HepG2 (cell line): ENCODE data around the gene HCK. TPM values are rescaled to one million over a fixed set of nuclear protein-coding genes. Genes with fewer than 3 reads are reported as not detected.
A peak's percentile ranks its signal among the peaks of the same experiment; 100 is the strongest.

Experiments
- ATRX ChIP-seq: sonication (generic); formaldehyde crosslinking; IDR thresholded peaks from 2 replicates; pipeline ENCODE4 v1.4.0; 2020; ENCODE audit warnings: missing genetic modification reagents, borderline replicate concordance
- DPF2 ChIP-seq: sonication (generic); formaldehyde crosslinking; IDR thresholded peaks from 2 replicates; pipeline ENCODE4 v1.4.0; 2020; ENCODE audit warnings: mild to moderate bottlenecking, low read depth, missing genetic modification reagents, borderline replicate concordance
- GATAD2A ChIP-seq: IDR thresholded peaks from 2 replicates; pipeline ENCODE4 v1.6.1; 2016
- GTF2F1 ChIP-seq: fragments of 150-350 bp; IDR thresholded peaks from 2 replicates; pipeline ENCODE4 v1.6.1; 2014; ENCODE audit warnings: low read length
- HCFC1 ChIP-seq: fragments of 150-350 bp; IDR thresholded peaks from 2 replicates; pipeline ENCODE4 v1.6.1; 2014; ENCODE audit warnings: low read depth, low read length
- HDAC1 ChIP-seq: sonication (generic); formaldehyde crosslinking; IDR thresholded peaks from 2 replicates; pipeline ENCODE4 v1.5.1; 2020; ENCODE audit warnings: mild to moderate bottlenecking, missing genetic modification reagents
- HNRNPLL ChIP-seq: fragments of 200-400 bp; formaldehyde crosslinking; IDR thresholded peaks from 2 replicates; pipeline ENCODE4 v1.6.1; 2017; ENCODE audit warnings: mild to moderate bottlenecking, low read depth, low read length; ENCODE audit not compliant: poor library complexity, severe bottlenecking
- KDM6A ChIP-seq: IDR thresholded peaks from 2 replicates; pipeline ENCODE4 v1.6.1; 2016; ENCODE audit warnings: low read depth
- MAX ChIP-seq: IDR thresholded peaks from 2 replicates; pipeline ENCODE4 v1.6.1; 2012; ENCODE audit warnings: inconsistent platforms
- MED1 ChIP-seq: sonication (generic); formaldehyde crosslinking; IDR thresholded peaks from 2 replicates; pipeline ENCODE4 v1.4.0; 2020; ENCODE audit warnings: missing genetic modification reagents
- MIXL1 ChIP-seq: IDR thresholded peaks from 2 replicates; pipeline ENCODE4 v1.6.1; 2016
- NCOA1 ChIP-seq: sonication (generic); formaldehyde crosslinking; IDR thresholded peaks from 2 replicates; pipeline ENCODE4 v1.9.0; 2021; ENCODE audit warnings: missing genetic modification reagents
- SMARCE1 ChIP-seq: fragments of 450-650 bp; IDR thresholded peaks from 2 replicates; pipeline ENCODE4 v1.6.1; 2017; ENCODE audit warnings: borderline replicate concordance
- TMF1 ChIP-seq: sonication (generic); formaldehyde crosslinking; IDR thresholded peaks from 2 replicates; pipeline ENCODE4 v1.8.1; 2022; ENCODE audit warnings: low read depth, missing genetic modification reagents
- ZBTB38 ChIP-seq: sonication (generic); formaldehyde crosslinking; IDR thresholded peaks from 2 replicates; pipeline ENCODE4 v1.5.1; 2020; ENCODE audit warnings: mild to moderate bottlenecking, missing genetic modification reagents
- ZNF232 ChIP-seq: sonication (generic); formaldehyde crosslinking; IDR thresholded peaks from 2 replicates; pipeline ENCODE4 v1.4.0; 2020; ENCODE audit warnings: missing genetic modification reagents, borderline replicate concordance
- ZNF30 ChIP-seq: sonication (generic); formaldehyde crosslinking; IDR thresholded peaks from 2 replicates; pipeline ENCODE4 v1.5.0; 2020; ENCODE audit warnings: mild to moderate bottlenecking, missing genetic modification reagents
- ZNF558 ChIP-seq: sonication (generic); formaldehyde crosslinking; IDR thresholded peaks from 2 replicates; pipeline ENCODE4 v1.9.0; 2022; ENCODE audit warnings: mild to moderate bottlenecking, missing genetic modification reagents, borderline replicate concordance
- ZNF792 ChIP-seq: IDR thresholded peaks from 2 replicates; pipeline ENCODE4 v1.6.1; 2016
- polyA plus RNA-seq, 8 experiments: library from polyadenylated mRNA; depleted of rRNA in 3 of 8; stranded (reverse) in 7 of 8; unstranded in 1 of 8; fragments of >200 nt; fragmentation: Illumina TruSeq in 4 of 8; extraction: Trizol in 4 of 8; gene quantifications; 2 replicates each; pipeline versions ENCODE4 v1.2.1 to v1.2.3, GENCODE V29; 2011 to 2016; ENCODE audit warnings: low read depth in 4 of 8, missing spikeins in 1 of 8, mixed read lengths in 1 of 8; ENCODE audit not compliant: insufficient read depth in 1 of 8
- total RNA-seq, 5 experiments: library from RNA; depleted of rRNA; stranded (reverse); fragments of >200 nt; fragmentation: Illumina TruSeq; extraction: Trizol; gene quantifications; 2 replicates each; pipeline ENCODE4 v1.2.3, GENCODE V29; 2016; ENCODE audit warnings: low read depth in 1 of 5
- TF ChIP-seq, protein P1 (sequence below): sonication (generic); formaldehyde crosslinking; IDR thresholded peaks from 2 replicates; pipeline ENCODE4 v1.4.0; 2020; ENCODE audit warnings: missing genetic modification reagents
- TF ChIP-seq, protein P2 (sequence below): sonication (generic); formaldehyde crosslinking; conservative IDR thresholded peaks from 2 replicates; pipeline ENCODE4 v1.4.0; 2020; ENCODE audit warnings: mild to moderate bottlenecking, missing genetic modification reagents, moderate library complexity
- TF ChIP-seq, protein P3 (sequence below): IDR thresholded peaks from 2 replicates; pipeline ENCODE4 v1.6.1; 2018; ENCODE audit warnings: missing genetic modification reagents
- TF ChIP-seq, protein P4 (sequence below): sonication (generic); formaldehyde crosslinking; conservative IDR thresholded peaks from 2 replicates; pipeline ENCODE4 v1.8.0; 2022; ENCODE audit warnings: missing genetic modification reagents

HCK gene
- total and polyA plus RNA-seq, 2 of the 13 experiments (the other 11 are each of a cell fraction or from before 2014, with no cell fraction given), result 0.04 TPM; not detected in 1

- TF ChIP-seq ZBTB38 (CRISPR knock-in tag), result peak; percentile 92
- TF ChIP-seq DPF2 (CRISPR knock-in tag), result no peak
- TF ChIP-seq, protein P1, sequence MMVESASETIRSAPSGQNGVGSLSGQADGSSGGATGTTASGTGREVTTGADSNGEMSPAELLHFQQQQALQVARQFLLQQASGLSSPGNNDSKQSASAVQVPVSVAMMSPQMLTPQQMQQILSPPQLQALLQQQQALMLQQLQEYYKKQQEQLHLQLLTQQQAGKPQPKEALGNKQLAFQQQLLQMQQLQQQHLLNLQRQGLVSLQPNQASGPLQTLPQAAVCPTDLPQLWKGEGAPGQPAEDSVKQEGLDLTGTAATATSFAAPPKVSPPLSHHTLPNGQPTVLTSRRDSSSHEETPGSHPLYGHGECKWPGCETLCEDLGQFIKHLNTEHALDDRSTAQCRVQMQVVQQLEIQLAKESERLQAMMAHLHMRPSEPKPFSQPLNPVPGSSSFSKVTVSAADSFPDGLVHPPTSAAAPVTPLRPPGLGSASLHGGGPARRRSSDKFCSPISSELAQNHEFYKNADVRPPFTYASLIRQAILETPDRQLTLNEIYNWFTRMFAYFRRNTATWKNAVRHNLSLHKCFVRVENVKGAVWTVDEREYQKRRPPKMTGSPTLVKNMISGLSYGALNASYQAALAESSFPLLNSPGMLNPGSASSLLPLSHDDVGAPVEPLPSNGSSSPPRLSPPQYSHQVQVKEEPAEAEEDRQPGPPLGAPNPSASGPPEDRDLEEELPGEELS (CRISPR knock-in tag), result peak; percentile 74
- TF ChIP-seq MED1 (CRISPR knock-in tag), result peak; percentile 88
- peak; percentile 61; the same call in 1 of the 2 replicates for TF ChIP-seq ZNF30 (CRISPR knock-in tag)
- peak; percentile 96 for TF ChIP-seq ZNF232
- TF ChIP-seq ATRX, result no peak
- TF ChIP-seq TMF1, result 0 out of 2 replicates have a peak, but pooled peaks have one; percentile 13
- peak; percentile 86 for TF ChIP-seq NCOA1 (CRISPR knock-in tag)
- TF ChIP-seq, protein P2, sequence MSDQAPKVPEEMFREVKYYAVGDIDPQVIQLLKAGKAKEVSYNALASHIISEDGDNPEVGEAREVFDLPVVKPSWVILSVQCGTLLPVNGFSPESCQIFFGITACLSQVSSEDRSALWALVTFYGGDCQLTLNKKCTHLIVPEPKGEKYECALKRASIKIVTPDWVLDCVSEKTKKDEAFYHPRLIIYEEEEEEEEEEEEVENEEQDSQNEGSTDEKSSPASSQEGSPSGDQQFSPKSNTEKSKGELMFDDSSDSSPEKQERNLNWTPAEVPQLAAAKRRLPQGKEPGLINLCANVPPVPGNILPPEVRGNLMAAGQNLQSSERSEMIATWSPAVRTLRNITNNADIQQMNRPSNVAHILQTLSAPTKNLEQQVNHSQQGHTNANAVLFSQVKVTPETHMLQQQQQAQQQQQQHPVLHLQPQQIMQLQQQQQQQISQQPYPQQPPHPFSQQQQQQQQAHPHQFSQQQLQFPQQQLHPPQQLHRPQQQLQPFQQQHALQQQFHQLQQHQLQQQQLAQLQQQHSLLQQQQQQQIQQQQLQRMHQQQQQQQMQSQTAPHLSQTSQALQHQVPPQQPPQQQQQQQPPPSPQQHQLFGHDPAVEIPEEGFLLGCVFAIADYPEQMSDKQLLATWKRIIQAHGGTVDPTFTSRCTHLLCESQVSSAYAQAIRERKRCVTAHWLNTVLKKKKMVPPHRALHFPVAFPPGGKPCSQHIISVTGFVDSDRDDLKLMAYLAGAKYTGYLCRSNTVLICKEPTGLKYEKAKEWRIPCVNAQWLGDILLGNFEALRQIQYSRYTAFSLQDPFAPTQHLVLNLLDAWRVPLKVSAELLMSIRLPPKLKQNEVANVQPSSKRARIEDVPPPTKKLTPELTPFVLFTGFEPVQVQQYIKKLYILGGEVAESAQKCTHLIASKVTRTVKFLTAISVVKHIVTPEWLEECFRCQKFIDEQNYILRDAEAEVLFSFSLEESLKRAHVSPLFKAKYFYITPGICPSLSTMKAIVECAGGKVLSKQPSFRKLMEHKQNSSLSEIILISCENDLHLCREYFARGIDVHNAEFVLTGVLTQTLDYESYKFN (CRISPR knock-in tag), result peak; percentile 67
- peak; percentile 51; the same call in 1 of the 2 replicates for TF ChIP-seq GTF2F1
- peak; percentile 96 for TF ChIP-seq HDAC1 (CRISPR knock-in tag)
- peak; percentile 88 for TF ChIP-seq HCFC1
- peak; percentile 58 for TF ChIP-seq HNRNPLL
- TF ChIP-seq, protein P3, sequence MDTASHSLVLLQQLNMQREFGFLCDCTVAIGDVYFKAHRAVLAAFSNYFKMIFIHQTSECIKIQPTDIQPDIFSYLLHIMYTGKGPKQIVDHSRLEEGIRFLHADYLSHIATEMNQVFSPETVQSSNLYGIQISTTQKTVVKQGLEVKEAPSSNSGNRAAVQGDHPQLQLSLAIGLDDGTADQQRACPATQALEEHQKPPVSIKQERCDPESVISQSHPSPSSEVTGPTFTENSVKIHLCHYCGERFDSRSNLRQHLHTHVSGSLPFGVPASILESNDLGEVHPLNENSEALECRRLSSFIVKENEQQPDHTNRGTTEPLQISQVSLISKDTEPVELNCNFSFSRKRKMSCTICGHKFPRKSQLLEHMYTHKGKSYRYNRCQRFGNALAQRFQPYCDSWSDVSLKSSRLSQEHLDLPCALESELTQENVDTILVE (CRISPR knock-in tag), result peak; percentile 91
- TF ChIP-seq KDM6A (CRISPR knock-in tag), result 0 out of 2 replicates have a peak, but pooled peaks have one; percentile 9
- peak; percentile 78 for TF ChIP-seq ZNF792
- peak; percentile 98; the same call in 1 of the 2 replicates for TF ChIP-seq ZNF558
- TF ChIP-seq SMARCE1, result no peak
- peak; percentile 93 for TF ChIP-seq MAX
- peak; percentile 98 for TF ChIP-seq MIXL1
- TF ChIP-seq GATAD2A (CRISPR knock-in tag), result peak; percentile 71
- TF ChIP-seq, protein P4, sequence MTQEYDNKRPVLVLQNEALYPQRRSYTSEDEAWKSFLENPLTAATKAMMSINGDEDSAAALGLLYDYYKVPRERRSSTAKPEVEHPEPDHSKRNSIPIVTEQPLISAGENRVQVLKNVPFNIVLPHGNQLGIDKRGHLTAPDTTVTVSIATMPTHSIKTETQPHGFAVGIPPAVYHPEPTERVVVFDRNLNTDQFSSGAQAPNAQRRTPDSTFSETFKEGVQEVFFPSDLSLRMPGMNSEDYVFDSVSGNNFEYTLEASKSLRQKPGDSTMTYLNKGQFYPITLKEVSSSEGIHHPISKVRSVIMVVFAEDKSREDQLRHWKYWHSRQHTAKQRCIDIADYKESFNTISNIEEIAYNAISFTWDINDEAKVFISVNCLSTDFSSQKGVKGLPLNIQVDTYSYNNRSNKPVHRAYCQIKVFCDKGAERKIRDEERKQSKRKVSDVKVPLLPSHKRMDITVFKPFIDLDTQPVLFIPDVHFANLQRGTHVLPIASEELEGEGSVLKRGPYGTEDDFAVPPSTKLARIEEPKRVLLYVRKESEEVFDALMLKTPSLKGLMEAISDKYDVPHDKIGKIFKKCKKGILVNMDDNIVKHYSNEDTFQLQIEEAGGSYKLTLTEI (CRISPR knock-in tag), result no peak
Measured at GRCh38 chr20:32109392-32110172, 57.5 kb downstream of the HCK start, which contains the start of gene TM9SF4 (continued).
